Measurements from ENCODE around the gene RNF208. TPM values are rescaled to one million over a fixed set of nuclear protein-coding genes. Genes with fewer than 3 reads are reported as not detected.
"Not testable (repeated sequence)": the region's sequence is repeated elsewhere in the genome, so short reads cannot be mapped to it uniquely, and the experiment has no call there.

Gene RNF208
- total RNA-seq, 1 donor from 2014 or later: not detected

GRCh38 chr9:137263506-137263905 is 41.5 kb upstream of the RNF208 start:
- Histone ChIP-seq H3K36me3 (ENCODE audit: control insufficient read depth, insufficient read depth, low read length) (peaks cover 26% of the 10 kb centered on the region), H3K4me3 (ENCODE audit: low read depth, low read length) (no peak overlapping the region), H3K27me3 (ENCODE audit: control insufficient read depth, insufficient read depth, low read length) (no peaks in the 10 kb centered on the region)
- no peak for TF ChIP-seq CTCF (IDR thresholded peaks at IDR 0.05; ENCODE audit: insufficient read depth, low read length, severe bottlenecking)
- DNase-seq (ENCODE audit: low read depth): no peak
- FAIRE-seq: no peak

GRCh38 chr9:137262909-137263285 is 40.9 kb upstream of the RNF208 start:
- no peak for DNase-seq (ENCODE audit: low read depth)
- no peak for TF ChIP-seq CTCF (IDR thresholded peaks at IDR 0.05; ENCODE audit: insufficient read depth, low read length, severe bottlenecking)
- Histone ChIP-seq H3K36me3 (ENCODE audit: control insufficient read depth, insufficient read depth, low read length) (peaks cover 26% of the 10 kb centered on the region), H3K27me3 (ENCODE audit: control insufficient read depth, insufficient read depth, low read length) (no peaks in the 10 kb centered on the region), H3K4me3 (ENCODE audit: low read depth, low read length) (no peak overlapping the region)
- FAIRE-seq: no peak

- peaks cover 24% of the 10 kb centered on the region for H3K36me3 ChIP-seq (ENCODE audit: control insufficient read depth, insufficient read depth, low read length)
- TF ChIP-seq CTCF (IDR thresholded peaks at IDR 0.05; ENCODE audit: insufficient read depth, low read length, severe bottlenecking): peak; percentile 31
- not testable (repeated sequence) for H3K27me3 ChIP-seq (ENCODE audit: control insufficient read depth, insufficient read depth, low read length); FAIRE-seq; H3K4me3 ChIP-seq (ENCODE audit: low read depth, low read length); DNase-seq (ENCODE audit: low read depth)
These were observed 40.3 kb upstream of the RNF208 start for GRCh38 chr9:137262173-137262908.

- no peaks in the 10 kb centered on the region for H3K27me3 ChIP-seq (ENCODE audit: control insufficient read depth, insufficient read depth, low read length)
- DNase-seq (ENCODE audit: low read depth): no peak
- no peak for FAIRE-seq
- H3K4me3 ChIP-seq (ENCODE audit: low read depth, low read length): no peak overlapping the region
- peaks cover 9% of the 10 kb centered on the region for H3K36me3 ChIP-seq (ENCODE audit: control insufficient read depth, insufficient read depth, low read length)
- TF ChIP-seq CTCF (IDR thresholded peaks at IDR 0.05; ENCODE audit: insufficient read depth, low read length, severe bottlenecking): no peak
These were observed 34.8 kb upstream of the RNF208 start for GRCh38 chr9:137256856-137257255.

GRCh38 chr9:137256362-137256761 is 34.3 kb upstream of the RNF208 start:
- Histone ChIP-seq H3K27me3 (ENCODE audit: control insufficient read depth, insufficient read depth, low read length) (no peaks in the 10 kb centered on the region), H3K4me3 (ENCODE audit: low read depth, low read length) (peak overlapping the region; percentile 89), H3K36me3 (ENCODE audit: control insufficient read depth, insufficient read depth, low read length) (peaks cover 9% of the 10 kb centered on the region)
- TF ChIP-seq CTCF (IDR thresholded peaks at IDR 0.05; ENCODE audit: insufficient read depth, low read length, severe bottlenecking): no peak
- DNase-seq (ENCODE audit: low read depth) (no peak), FAIRE-seq (no peak)
